A549 (cell line): Measurements from ENCODE around the gene PLAAT2. TPM values are rescaled to one million over a fixed set of nuclear protein-coding genes. Genes with fewer than 3 reads are reported as not detected.

Experiments
- ATAC-seq, 2 experiments: fragments of 200-7000 bp in 1 of 2; fragments of >200 bp in 1 of 2; cut with Nextera tagmentation in 1 of 2; cut with Tn5 transposase in 1 of 2; 3 replicates each; pipeline versions ENCODE4 v1.8.0 to v1.9.1; 2018 to 2020; ENCODE audit warnings: mild to moderate bottlenecking in 1 of 2, moderate library complexity in 1 of 2
- CTCF ChIA-PET: fragments of 300-600 bp; sonication (Branson Sonifier 250); formaldehyde crosslinking; extraction: SDS; loops from one replicate; lab custom pipeline; 2021; ENCODE audit warnings: antibody characterized with exemption, inconsistent platforms; lab: Yijun Ruan, JAX
- POLR2A ChIA-PET: fragments of 350-600 bp; formaldehyde crosslinking; extraction: SDS; loops from one replicate; lab custom pipeline; 2021; ENCODE audit warnings: antibody characterized with exemption, inconsistent platforms; lab: Yijun Ruan, JAX
- DNase-seq, 2 experiments: peaks; one replicate each; pipeline versions ENCODE4 v3.0.0 to v3.0.0-alpha.2; 2011 to 2016; ENCODE audit warnings: low read depth in 1 of 2, low spot score in 1 of 2
- FAIRE-seq: peaks from 2 replicates; lab custom pipeline; 2011; peaks lifted over from hg19 to GRCh38; lab: Jason Lieb, UNC
- H3K27ac ChIP-seq, 2 experiments: fragments of >200 bp; sonication (Bioruptor Twin); formaldehyde crosslinking; 3 replicates each; pipeline ENCODE4 v1.5.1; 2016 to 2017
- H3K4me1 ChIP-seq: fragments of >200 bp; sonication (Bioruptor Twin); formaldehyde crosslinking; 3 replicates; pipeline ENCODE4 v1.6.1; 2016
- H3K4me2 ChIP-seq: fragments of >200 bp; sonication (Bioruptor Twin); formaldehyde crosslinking; 3 replicates; pipeline ENCODE4 v1.6.1; 2016
- H3K4me3 ChIP-seq: fragments of >200 bp; sonication (Bioruptor Twin); formaldehyde crosslinking; 3 replicates; pipeline ENCODE4 v1.5.1; 2016
- H3K9me3 ChIP-seq: fragments of >200 bp; sonication (Bioruptor Twin); formaldehyde crosslinking; 3 replicates; pipeline ENCODE4 v1.6.1; 2016
- BHLHE40 ChIP-seq: IDR thresholded peaks from 2 replicates; pipeline ENCODE4 v1.6.1; 2012; ENCODE audit warnings: low read depth, low read length, inconsistent platforms
- CHD4 ChIP-seq: fragments of 200-600 bp; sonication (generic); IDR thresholded peaks from 2 replicates; pipeline ENCODE4 v1.6.1; 2016; ENCODE audit warnings: antibody characterized with exemption, mild to moderate bottlenecking, borderline replicate concordance
- CTCF ChIP-seq: fragments of >200 bp; sonication (Bioruptor Twin); formaldehyde crosslinking; IDR thresholded peaks from 3 replicates; pipeline ENCODE4 v1.5.1; 2016
- EHF ChIP-seq: fragments of 250-450 bp; sonication (Bioruptor Pico); IDR thresholded peaks from 2 replicates; pipeline ENCODE4 v1.5.0; 2020; ENCODE audit warnings: mild to moderate bottlenecking
- EHMT2 ChIP-seq: fragments of 200-600 bp; sonication (generic); IDR thresholded peaks from 2 replicates; pipeline ENCODE4 v1.6.1; 2016; ENCODE audit warnings: antibody characterized with exemption, low read depth, mild to moderate bottlenecking, moderate library complexity
- FOSB ChIP-seq: fragments of 250-450 bp; sonication (Bioruptor Pico); IDR thresholded peaks from 2 replicates; pipeline ENCODE4 v1.5.0; 2020; ENCODE audit warnings: mild to moderate bottlenecking, moderate library complexity
- FOSL2 ChIP-seq, 2 experiments: fragments of 450-650 bp in 1 of 2; fragments of >200 bp in 1 of 2; sonication (Bioruptor Twin) in 1 of 2; formaldehyde crosslinking; IDR thresholded peaks; 2 replicates each; pipeline versions ENCODE4 v1.5.0 to v1.6.1; 2016 to 2020; ENCODE audit warnings: mild to moderate bottlenecking in 1 of 2, moderate library complexity in 1 of 2
- FOXS1 ChIP-seq: fragments of 250-450 bp; sonication (Bioruptor Pico); IDR thresholded peaks from 2 replicates; pipeline ENCODE4 v1.5.0; 2020; ENCODE audit warnings: mild to moderate bottlenecking, moderate library complexity
- HDAC2 ChIP-seq: fragments of 200-600 bp; sonication (generic); IDR thresholded peaks from 2 replicates; pipeline ENCODE4 v1.6.1; 2016
- HMGXB4 ChIP-seq: fragments of 250-450 bp; sonication (Bioruptor Pico); IDR thresholded peaks from 2 replicates; pipeline ENCODE4 v1.5.0; 2021; ENCODE audit warnings: mild to moderate bottlenecking, moderate library complexity, borderline replicate concordance
- HOXB13 ChIP-seq: fragments of 250-450 bp; sonication (Bioruptor Pico); IDR thresholded peaks from 2 replicates; pipeline ENCODE4 v1.5.0; 2020; ENCODE audit warnings: low read depth, mild to moderate bottlenecking, moderate library complexity
- MAFK ChIP-seq: fragments of 450-650 bp; IDR thresholded peaks from 2 replicates; pipeline ENCODE4 v1.6.1; 2014; ENCODE audit not compliant: partially characterized antibody
- NR3C1 ChIP-seq: fragments of >200 bp; sonication (Bioruptor Twin); formaldehyde crosslinking; IDR thresholded peaks from 3 replicates; pipeline ENCODE4 v1.6.1; 2017
- RAD21 ChIP-seq, 2 experiments: fragments of >200 bp in 1 of 2; sonication (Bioruptor Twin) in 1 of 2; formaldehyde crosslinking in 1 of 2; IDR thresholded peaks in 1 of 2; conservative IDR thresholded peaks in 1 of 2; 2 replicates in 1 of 2; 3 replicates in 1 of 2; pipeline ENCODE4 v1.6.1; 2012 to 2018; ENCODE audit warnings: inconsistent platforms in 1 of 2
- RARB ChIP-seq: fragments of 250-450 bp; sonication (Bioruptor Pico); IDR thresholded peaks from 2 replicates; pipeline ENCODE4 v1.8.0; 2021; ENCODE audit warnings: mild to moderate bottlenecking, moderate library complexity
- SREBF2 ChIP-seq: fragments of 450-650 bp; IDR thresholded peaks from 2 replicates; pipeline ENCODE4 v1.6.1; 2014; ENCODE audit warnings: mild to moderate bottlenecking, moderate library complexity
- ZFP36 ChIP-seq: fragments of 450-650 bp; IDR thresholded peaks from 2 replicates; pipeline ENCODE4 v1.6.1; 2014; ENCODE audit warnings: borderline replicate concordance; ENCODE audit not compliant: partially characterized antibody
- ZNF302 ChIP-seq: fragments of 250-450 bp; sonication (Bioruptor Pico); IDR thresholded peaks from 2 replicates; pipeline ENCODE4 v1.9.0; 2021; ENCODE audit warnings: inconsistent platforms, mild to moderate bottlenecking, moderate library complexity
- WGBS: methylation state at CpG from one replicate; pipeline ENCODE4 v1.1.6; 2017; ENCODE audit errors: missing lambda C conversion rate; 5-methylcytosine and 5-hydroxymethylcytosine counted together
- polyA plus RNA-seq, 4 experiments: library from polyadenylated mRNA; depleted of rRNA in 3 of 4; stranded (reverse); fragments of >200 nt; fragmentation: RNase III in 1 of 4; extraction: RNeasy Plus Mini Kit Qiagen cat#74134 plus additional on column Dnase treatment in 1 of 4; gene quantifications; 2 replicates in 3 of 4; 3 replicates in 1 of 4; pipeline ENCODE4 v1.2.3, GENCODE V29; 2011 to 2017

The PLAAT2 gene
- polyA plus RNA-seq, 2 of the 4 experiments (the other 2 are of a cell fraction): 0.26 to 0.57 TPM

GRCh38 chr11:63521896-63522295 lies 41.3 kb downstream of the PLAAT2 start (continued):
- TF ChIP-seq EHMT2 (no peak), RARB (CRISPR knock-in tag) (no peak), HOXB13 (CRISPR knock-in tag) (no peak), FOSL2 (IDR thresholded peaks at IDR 0.05) (no peak), FOSL2 (CRISPR knock-in tag; IDR thresholded peaks at IDR 0.05) (no peak), CHD4 (no peak)

- DNase-seq: no peak
- TF ChIP-seq HOXB13 (CRISPR knock-in tag) (no peak), NR3C1 (no peak), MAFK (no peak), BHLHE40 (no peak), HDAC2 (no peak), SREBF2 (no peak), FOSB (CRISPR knock-in tag) (no peak), FOXS1 (CRISPR knock-in tag) (no peak)
- H3K27ac ChIP-seq: no peak overlapping the region
- H3K4me3 ChIP-seq: no peak overlapping the region
- no peak for ATAC-seq
- H3K4me2 ChIP-seq: no peak overlapping the region
- CTCF ChIA-PET: interaction anchor here (1.2 kb wide), 1 partner anchor 42 kb away, joined by 9 read pairs; no protein-coding TSS in a partner anchor
- H3K9me3 ChIP-seq: peaks cover 14% of the 10 kb centered on the region
- 82% methylated on average over 5 of the region's 5 CpGs for WGBS
- H3K4me1 ChIP-seq: no peaks in the 10 kb centered on the region
- POLR2A ChIA-PET: no interaction called here
- FAIRE-seq: no peak
These were observed 42.5 kb downstream of the PLAAT2 start for GRCh38 chr11:63520606-63521170.

GRCh38 chr11:63518548-63518947 lies 44.6 kb downstream of the PLAAT2 start:
- no peak for TF ChIP-seq CTCF
- no peak for TF ChIP-seq ZFP36
- TF ChIP-seq FOSB (CRISPR knock-in tag): no peak
- TF ChIP-seq RAD21 (conservative IDR thresholded peaks at IDR 0.05 in 1 of 2, IDR thresholded peaks at IDR 0.05 in 1 of 2): no peak
- TF ChIP-seq FOXS1 (CRISPR knock-in tag): no peak
- no peak for TF ChIP-seq HMGXB4 (CRISPR knock-in tag)
- no peak for TF ChIP-seq EHF (CRISPR knock-in tag)
- TF ChIP-seq RARB (CRISPR knock-in tag): no peak
- no peak for TF ChIP-seq ZNF302 (CRISPR knock-in tag)
- Histone ChIP-seq H3K4me2 (no peak overlapping the region), H3K9me3 (peaks cover 3% of the 10 kb centered on the region), H3K4me3 (no peak overlapping the region), H3K4me1 (no peaks in the 10 kb centered on the region), H3K27ac (no peak overlapping the region)
- no peak for FAIRE-seq
- 32% methylated on average over 1 of the region's 1 CpG for WGBS
- DNase-seq: no peak
- no peak for ATAC-seq
- CTCF ChIA-PET: interaction anchor here (0.7 to 1.0 kb wide), 2 partner anchors 13 to 117 kb away, joined by 3 read pairs; no protein-coding TSS in a partner anchor
- POLR2A ChIA-PET: no interaction called here
